Fibroblast of the aortic adventitia (primary cell): ENCODE data around the gene HIGD1A. TPM values are rescaled to one million over a fixed set of nuclear protein-coding genes. Genes with fewer than 3 reads are reported as not detected.
A peak's percentile ranks its signal among the peaks of the same experiment; 100 is the strongest.

ENCODE experiments used
- DNase-seq: peaks from one replicate; pipeline ENCODE4 v3.0.0-alpha.2; 2010; ENCODE audit warnings: low read depth
- H3K4me3 ChIP-seq: 2 replicates; pipeline ENCODE4 v1.5.1; 2011; ENCODE audit warnings: low read depth, mild to moderate bottlenecking, control low read depth, low read length, moderate library complexity
- CTCF ChIP-seq: IDR thresholded peaks from 2 replicates; pipeline ENCODE4 v1.5.1; 2011; ENCODE audit warnings: mild to moderate bottlenecking, low read length, control low read depth, inconsistent platforms; ENCODE audit not compliant: insufficient read depth
- total RNA-seq: library from RNA; depleted of rRNA; stranded (reverse); fragments of >200 nt; gene quantifications from 2 replicates; pipeline ENCODE4 v1.2.3, GENCODE V29; 2012; ENCODE audit warnings: low replicate concordance

HIGD1A gene
- 75.1 and 163 TPM in 2 replicates for total RNA-seq

GRCh38 chr3:42804106-42804830 lies at the start of gene HIGD1A:
Gene HIGD1A (minus strand): TSS chr3:42804490. CDS start chr3:42794253, 10,237 bp downstream.
- DNase-seq, result peak; percentile 91

DNA sequence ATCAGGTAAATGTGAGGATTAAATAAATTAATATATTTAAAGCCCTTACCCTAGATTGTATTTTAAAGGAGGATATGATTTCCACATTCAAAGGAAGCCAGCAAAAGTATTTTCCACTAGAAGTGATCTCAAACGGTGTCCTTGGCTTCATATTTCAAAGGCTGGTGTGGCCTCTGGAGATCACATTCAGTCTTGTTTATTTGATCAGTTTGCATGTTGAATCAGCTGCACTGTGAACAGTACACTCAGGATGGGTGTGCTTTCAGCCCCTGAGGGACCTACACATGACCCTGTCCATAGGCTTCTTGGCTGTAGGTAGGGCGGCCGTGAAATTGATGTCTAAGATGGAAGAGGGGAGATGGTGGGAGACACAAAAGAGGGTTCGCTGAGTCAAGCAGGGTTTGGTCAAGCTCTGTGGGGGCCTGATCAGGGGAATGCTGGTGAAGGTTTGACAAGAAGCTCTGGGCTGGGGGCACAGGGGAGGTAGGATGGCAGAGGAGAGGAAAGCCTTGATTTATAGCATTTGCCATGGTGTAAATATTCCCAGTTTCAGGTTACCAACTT lies 49.5 kb upstream of the HIGD1A start:
- no peak for TF ChIP-seq CTCF
- DNase-seq, result no peak
- no peak overlapping the region for H3K4me3 ChIP-seq

More at GRCh38 chr3:42804106-42804830, at the start of gene HIGD1A:
- no peak for TF ChIP-seq CTCF
- peak within 1 kb of the TSS; percentile 94 for H3K4me3 ChIP-seq

GRCh38 chr3:42853056-42853455 lies 48.8 kb upstream of the HIGD1A start:
- no peak for DNase-seq
- no peak for TF ChIP-seq CTCF

DNA sequence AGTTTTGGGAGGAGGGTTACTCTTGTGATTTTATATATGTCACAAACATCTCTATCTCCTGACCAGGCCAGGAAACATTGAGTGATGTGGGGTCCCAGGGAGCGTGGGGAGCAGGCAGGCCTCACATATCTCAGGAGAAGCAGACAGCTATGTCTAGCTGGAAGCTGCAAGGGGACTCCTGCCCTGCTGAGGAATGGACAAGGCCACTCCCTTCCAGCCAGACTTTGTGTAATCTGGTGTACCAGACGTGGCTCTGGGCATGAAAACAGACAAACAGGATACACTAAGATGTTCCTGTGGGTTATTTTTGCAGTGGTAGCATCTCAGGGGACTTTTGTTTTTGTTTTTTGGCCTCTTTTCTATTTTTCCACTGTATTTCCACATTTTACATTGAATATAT lies 48.2 kb upstream of the HIGD1A start:
- TF ChIP-seq CTCF, result no peak
- no peak for DNase-seq

More at GRCh38 chr3:42853056-42853455, 48.8 kb upstream of the HIGD1A start:
- no peak overlapping the region for H3K4me3 ChIP-seq

GRCh38 chr3:42851228-42851834 lies 47.0 kb upstream of the HIGD1A start:
- no peak for DNase-seq
- H3K4me3 ChIP-seq, result no peak overlapping the region
- TF ChIP-seq CTCF, result no peak

More for the DNA sequence above, 48.2 kb upstream of the HIGD1A start:
- H3K4me3 ChIP-seq, result no peak overlapping the region

DNA sequence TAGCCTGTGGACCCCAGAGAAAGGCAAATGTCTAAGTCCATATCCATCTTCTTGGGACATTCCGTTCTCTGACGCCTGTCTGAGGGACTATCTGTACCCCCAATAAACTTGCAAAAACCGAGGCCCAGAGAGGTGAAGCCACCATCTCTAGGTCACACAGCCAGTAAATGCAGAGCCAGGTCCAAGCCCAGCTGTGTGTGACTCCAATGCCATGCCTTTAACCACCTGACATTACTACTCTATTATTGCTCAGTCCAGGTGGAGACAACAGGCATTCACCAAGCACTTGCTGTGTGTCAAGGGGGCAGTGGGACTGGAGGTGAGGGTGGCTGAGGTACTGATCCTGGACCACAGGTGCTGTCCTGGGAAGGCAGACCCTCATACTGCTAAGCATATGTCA lies 46.0 kb upstream of the HIGD1A start:
- TF ChIP-seq CTCF, result no peak
- no peak overlapping the region for H3K4me3 ChIP-seq
- no peak for DNase-seq
